Breast epithelium (tissue), 4 donors: ENCODE data around the gene C1orf50. TPM values are rescaled to one million over a fixed set of nuclear protein-coding genes. Genes with fewer than 3 reads are reported as not detected.
"Not testable (repeated sequence)": the region's sequence is repeated elsewhere in the genome, so short reads cannot be mapped to it uniquely, and the experiment has no call there.

Experiments used
- DNase-seq, 2 donors: peaks; one replicate each; pipeline ENCODE4 v3.0.0-alpha.2; 2019; ENCODE audit warnings: low spot score in 2 of 2
- H3K27ac ChIP-seq, 2 donors: fragments of 200-600 bp; sonication (generic) in 1 of 2; one replicate each; pipeline ENCODE4 v1.5.1; 2016 to 2019; ENCODE audit warnings: mild to moderate bottlenecking in 1 of 2
- H3K27me3 ChIP-seq, 2 donors: fragments of 200-600 bp; sonication (generic) in 1 of 2; one replicate each; pipeline versions ENCODE4 v1.5.1 to v1.6.0; 2017 to 2019; ENCODE audit warnings: control low read depth in 1 of 2, mild to moderate bottlenecking in 1 of 2
- H3K36me3 ChIP-seq: fragments of 200-600 bp; one replicate; pipeline ENCODE4 v1.5.1; 2019
- H3K4me1 ChIP-seq, 2 donors: fragments of 200-600 bp; sonication (generic); one replicate each; pipeline ENCODE4 v1.5.1; 2016 to 2019; ENCODE audit warnings: control low read depth in 1 of 2
- H3K4me3 ChIP-seq, 3 donors: fragments of 200-600 bp; sonication (generic); 1 replicate in 2 of 3; 2 replicates in 1 of 3; pipeline ENCODE4 v1.5.1; 2016 to 2019; ENCODE audit warnings: mild to moderate bottlenecking in 3 of 3, moderate library complexity in 2 of 3
- H3K9me3 ChIP-seq, 2 donors: fragments of 200-600 bp; sonication (generic) in 1 of 2; one replicate each; pipeline ENCODE4 v1.5.1; 2016 to 2019; ENCODE audit warnings: control low read depth in 1 of 2
- CTCF ChIP-seq, 3 donors: fragments of 450-650 bp; IDR thresholded peaks; one replicate each; pipeline ENCODE4 v1.5.1; 2016 to 2017; ENCODE audit warnings: antibody characterized with exemption in 3 of 3, mild to moderate bottlenecking in 3 of 3, moderate library complexity in 3 of 3
- POLR2A ChIP-seq: fragments of 450-650 bp; IDR thresholded peaks from one replicate; pipeline ENCODE4 v1.6.1; 2016; ENCODE audit warnings: antibody characterized with exemption, mild to moderate bottlenecking, moderate library complexity
- POLR2AphosphoS5 ChIP-seq, 3 donors: sonication (generic); formaldehyde crosslinking; IDR thresholded peaks; one replicate each; pipeline ENCODE4 v1.6.1; 2017; ENCODE audit warnings: antibody characterized with exemption in 3 of 3
- intact Hi-C: fragments of 100-400 bp; cut with DNase I; formaldehyde crosslinking; loops from one replicate; pipeline ENCODE4 v1.15.1; 2023; ENCODE audit warnings: low total_unique reads
- total RNA-seq, 3 donors: library from RNA; depleted of rRNA; stranded (reverse); fragments of >200 nt; gene quantifications; one replicate each; pipeline ENCODE4 v1.1.0, GENCODE V29; 2016

The C1orf50 gene
- total RNA-seq, 3 donors from 2014 or later, result 5.2 to 10.8 (median 6.7) TPM

- intact Hi-C loops, result no loop called here
- H3K27me3 ChIP-seq, result no peaks in the 10 kb centered on the region
- no peaks in the 10 kb centered on the region for H3K9me3 ChIP-seq
- no peak overlapping the region for H3K4me3 ChIP-seq
- no peak for DNase-seq
- no peak overlapping the region for H3K27ac ChIP-seq
- TF ChIP-seq CTCF (IDR thresholded peaks at IDR 0.05) (no peak), POLR2A (no peak), POLR2AphosphoS5 (IDR thresholded peaks at IDR 0.05) (no peak)
- H3K4me1 ChIP-seq, result no peaks in the 10 kb centered on the region
- peaks cover 4% of the 10 kb centered on the region for H3K36me3 ChIP-seq
Measured at GRCh38 chr1:42748021-42748420, 19.0 kb upstream of the C1orf50 start.

- no peaks in the 10 kb centered on the region for H3K4me1 ChIP-seq
- no peak overlapping the region for H3K4me3 ChIP-seq
- no peak overlapping the region for H3K27ac ChIP-seq
- DNase-seq, result no peak
- no peaks in the 10 kb centered on the region for H3K27me3 ChIP-seq
- intact Hi-C loops, result no loop called here
- peaks cover 4% of the 10 kb centered on the region for H3K36me3 ChIP-seq
- no peaks in the 10 kb centered on the region for H3K9me3 ChIP-seq
- TF ChIP-seq POLR2AphosphoS5 (IDR thresholded peaks at IDR 0.05), result no peak
- TF ChIP-seq CTCF (IDR thresholded peaks at IDR 0.05), result no peak
- TF ChIP-seq POLR2A, result no peak
Measured at GRCh38 chr1:42748461-42749410, 18.3 kb upstream of the C1orf50 start.

GRCh38 chr1:42750041-42750440, 17.0 kb upstream of the C1orf50 start:
- H3K4me1 ChIP-seq, result no peaks in the 10 kb centered on the region
- H3K9me3 ChIP-seq, result no peaks in the 10 kb centered on the region
- peaks cover 4% of the 10 kb centered on the region for H3K36me3 ChIP-seq
- H3K27me3 ChIP-seq, result no peaks in the 10 kb centered on the region
- no peak overlapping the region for H3K4me3 ChIP-seq
- no peak for TF ChIP-seq CTCF (IDR thresholded peaks at IDR 0.05)
- no peak for TF ChIP-seq POLR2AphosphoS5 (IDR thresholded peaks at IDR 0.05)
- no peak for TF ChIP-seq POLR2A
- DNase-seq, result no peak
- no peak overlapping the region for H3K27ac ChIP-seq
- intact Hi-C loops, result no loop called here

- DNase-seq, H3K36me3 ChIP-seq, H3K9me3 ChIP-seq, H3K4me3 ChIP-seq, H3K27me3 ChIP-seq, H3K4me1 ChIP-seq, intact Hi-C loops, H3K27ac ChIP-seq: not testable (repeated sequence)
Measured at GRCh38 chr1:42751511-42752070, 15.5 kb upstream of the C1orf50 start.

GRCh38 chr1:42752284-42752683, 14.8 kb upstream of the C1orf50 start:
- H3K4me3 ChIP-seq, result no peak overlapping the region
- no peaks in the 10 kb centered on the region for H3K9me3 ChIP-seq
- no peak for DNase-seq
- TF ChIP-seq POLR2AphosphoS5 (IDR thresholded peaks at IDR 0.05) (no peak), CTCF (IDR thresholded peaks at IDR 0.05) (no peak), POLR2A (no peak)
- H3K27ac ChIP-seq, result no peak overlapping the region
- no peaks in the 10 kb centered on the region for H3K27me3 ChIP-seq
- H3K36me3 ChIP-seq, result peaks cover 4% of the 10 kb centered on the region
- no peaks in the 10 kb centered on the region for H3K4me1 ChIP-seq
- intact Hi-C loops, result no loop called here
